ENCODE data around the gene ZNF317.

ZNF317 gene

DNA sequence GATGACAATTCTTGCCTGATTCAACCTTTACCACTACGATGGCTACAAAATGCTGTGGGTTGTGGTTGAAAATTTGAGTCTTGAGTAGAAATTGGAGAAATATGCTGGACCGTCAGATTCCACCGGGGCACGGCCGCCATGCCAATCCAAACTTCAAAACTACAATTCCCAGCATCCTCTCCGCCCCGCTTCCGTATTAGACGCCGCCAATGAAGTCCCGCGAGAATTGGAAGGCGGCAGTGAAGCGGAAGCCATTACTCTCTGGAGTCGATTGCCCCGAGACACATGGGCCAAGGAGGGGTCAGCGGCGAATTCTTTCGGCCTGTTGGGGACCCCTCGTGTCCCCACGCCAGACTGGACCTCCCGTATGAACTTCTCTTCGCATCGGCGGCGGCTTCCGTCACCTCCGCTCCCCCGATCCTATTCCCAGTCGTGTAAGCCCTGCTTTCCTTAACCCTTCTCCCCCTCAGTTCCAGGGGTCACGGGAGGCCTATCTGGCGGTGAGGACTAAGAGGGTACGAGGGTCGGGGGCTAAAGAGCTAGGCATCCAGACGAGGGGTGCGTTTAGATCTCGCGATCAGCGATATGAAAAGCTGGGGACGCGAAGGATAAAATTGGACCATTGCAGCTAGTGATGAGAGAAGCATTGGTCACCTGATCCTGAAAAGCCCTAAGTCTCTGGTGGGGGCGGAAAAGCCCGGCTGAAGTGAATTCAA, at the start of gene ZNF317:
Gene ZNF317, plus strand, starts transcription at position 239 of the 716 bp plus-strand sequence. CDS start 15,620 bp downstream, outside the sequence.
- peak; percentile 50 for DNase-seq (ENCODE audit: low read depth, low spot score)

DNA sequence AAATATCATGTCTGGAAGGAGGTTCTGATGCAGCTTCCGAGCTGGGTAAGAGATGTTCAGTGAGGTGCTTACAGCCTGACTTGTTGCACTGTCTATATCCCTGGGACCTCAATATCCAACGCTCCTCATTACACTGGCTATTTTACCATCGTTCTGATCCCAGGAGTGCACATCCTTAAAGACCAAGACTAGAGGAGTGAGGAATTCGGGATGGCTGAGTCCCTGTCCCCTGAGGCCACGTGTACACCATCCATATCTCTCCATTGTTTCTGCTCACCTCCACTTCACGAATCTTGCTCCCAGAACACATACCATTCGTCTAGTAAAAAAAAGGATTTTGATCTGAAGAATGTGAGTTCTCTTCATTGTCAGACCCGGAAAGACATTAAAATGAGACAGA, 32.8 kb upstream of the ZNF317 start, which contains the start of gene OR7G2:
Gene OR7G2, minus strand, starts transcription at position 101 of the 400 bp plus-strand sequence. CDS start 4,232 bp downstream, outside the sequence.
- DNase-seq (ENCODE audit: low read depth, low spot score), result no peak

DNA sequence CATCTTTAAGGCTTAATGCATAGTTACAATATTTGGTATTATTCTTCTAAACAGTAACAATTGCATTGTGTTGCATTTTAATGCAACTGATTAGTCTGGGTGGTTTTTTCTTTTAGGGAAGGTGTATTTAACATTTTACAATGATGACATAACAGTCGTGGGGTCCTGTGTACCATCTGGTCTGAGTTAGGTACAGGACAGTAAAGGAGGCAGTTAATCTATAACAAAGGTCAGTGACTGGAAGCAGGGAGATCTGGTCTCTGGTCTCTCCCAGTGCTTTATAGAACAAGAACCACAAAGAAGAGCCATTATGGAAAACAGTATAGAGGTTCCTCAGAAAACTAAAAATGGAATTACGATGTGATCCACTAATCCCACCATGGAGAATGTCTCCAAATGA, 30.2 kb upstream of the ZNF317 start:
- no peak for DNase-seq (ENCODE audit: low read depth, low spot score)

DNA sequence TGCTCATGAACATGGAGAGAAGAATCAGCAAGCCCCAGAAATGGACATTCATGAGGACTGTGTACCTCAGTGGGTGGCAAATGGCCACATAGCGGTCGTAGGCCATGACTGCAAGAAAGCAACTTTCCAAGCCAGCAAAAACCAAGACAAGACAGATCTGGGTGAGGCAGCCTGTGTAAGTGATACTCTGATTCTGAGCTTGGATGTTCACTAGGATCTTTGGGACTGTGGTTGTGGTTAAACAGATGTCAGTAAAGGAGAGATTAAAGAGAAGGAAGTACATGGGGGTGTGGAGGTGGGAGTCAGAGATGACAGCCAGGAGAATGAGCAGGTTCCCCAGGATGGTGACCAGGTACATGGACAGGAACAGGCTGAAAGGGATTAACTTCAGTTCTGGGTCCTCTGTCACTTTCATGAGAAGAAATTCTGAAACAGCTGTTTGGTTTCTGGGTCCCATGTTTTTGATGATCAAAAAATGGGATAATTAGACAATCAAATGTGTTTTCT, 24.8 kb upstream of the ZNF317 start, which contains the start of gene OR7G1:
Gene OR7G1, minus strand, starts transcription at position 457 of the 507 bp plus-strand sequence. Its CDS starts 0 bp downstream, at position 457.
- no peak for DNase-seq (ENCODE audit: low read depth, low spot score)

DNA sequence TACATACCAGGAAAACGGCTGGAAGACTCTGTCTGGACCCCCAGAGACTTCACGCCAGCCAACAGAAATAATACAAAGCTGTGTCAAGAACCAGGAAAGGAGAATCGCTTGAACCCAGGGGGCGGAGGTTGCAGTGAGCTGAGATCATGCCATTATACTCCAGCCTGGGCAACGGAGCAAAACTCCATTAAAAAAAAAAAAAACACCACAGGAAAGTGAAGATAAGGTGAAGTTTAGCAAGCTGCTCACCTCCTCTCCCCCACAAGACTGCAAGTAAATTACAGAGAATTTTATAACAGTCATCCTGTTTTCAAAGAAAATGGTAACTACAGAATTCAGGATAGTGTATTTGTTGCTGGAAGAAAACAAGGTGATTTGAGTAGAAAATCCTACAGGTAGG, 23.6 kb upstream of the ZNF317 start:
- no peak for DNase-seq (ENCODE audit: low read depth, low spot score)

DNA sequence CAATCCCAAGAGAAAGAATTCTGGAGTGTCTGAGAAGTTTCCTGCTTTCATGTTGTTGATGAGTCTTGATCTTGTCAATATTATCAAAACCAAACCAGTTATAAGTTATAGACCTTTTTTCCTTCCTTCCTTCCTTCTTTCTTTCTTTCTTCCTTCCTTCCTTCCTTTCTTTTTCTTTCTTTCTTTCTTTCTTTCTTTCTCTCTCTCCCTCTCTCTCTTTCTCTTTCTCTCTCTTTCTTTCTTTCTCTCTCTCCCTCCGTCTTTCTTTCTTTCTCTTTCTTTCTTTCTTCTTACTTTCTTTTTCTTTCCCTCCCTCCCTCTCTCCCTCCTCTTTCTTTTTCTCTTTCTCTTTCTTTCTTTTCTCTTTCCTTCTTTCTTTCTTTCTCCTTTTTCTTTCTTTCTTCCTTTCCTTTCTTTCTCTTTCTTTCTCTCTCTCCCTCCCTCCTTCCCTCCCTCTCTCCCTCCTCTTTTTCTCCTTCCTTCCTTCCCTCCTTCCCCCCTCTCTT, 13.2 kb upstream of the ZNF317 start, which contains the start of gene OR7G3:
Gene OR7G3, minus strand, starts transcription at position 51 of the 506 bp plus-strand sequence. Its CDS starts 0 bp downstream, at position 51.
- no peak for DNase-seq (ENCODE audit: low read depth, low spot score)

DNA sequence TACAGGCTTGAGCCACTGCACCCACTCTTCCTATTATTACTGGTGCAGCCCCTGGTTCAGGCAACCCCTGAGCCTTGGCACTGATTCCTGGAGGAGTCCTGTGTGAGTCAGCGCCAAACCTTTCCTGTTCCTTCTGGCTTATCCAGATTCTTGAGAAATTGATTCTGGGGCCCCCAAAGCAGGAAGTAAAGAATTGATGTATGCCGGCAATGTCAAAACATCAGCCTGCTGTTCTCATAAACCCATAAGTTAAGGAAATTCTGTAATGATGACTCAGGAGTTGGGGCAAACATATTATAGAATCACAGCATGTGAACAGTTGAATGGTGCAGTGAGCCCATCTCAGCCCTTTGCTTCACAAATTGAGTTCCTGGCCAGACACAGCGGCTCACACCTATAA, 12.0 kb upstream of the ZNF317 start:
- DNase-seq (ENCODE audit: low read depth, low spot score), result no peak

- no peak for DNase-seq (ENCODE audit: low read depth, low spot score)
Observed at GRCh38 chr19:9130965-9131364, 9.2 kb upstream of the ZNF317 start.

- no peak for DNase-seq (ENCODE audit: low read depth, low spot score)
Observed at GRCh38 chr19:9132422-9132821, 7.8 kb upstream of the ZNF317 start.

- no peak for DNase-seq (ENCODE audit: low read depth, low spot score)
Observed at GRCh38 chr19:9139609-9140158, 513 bp upstream of the ZNF317 start.

- DNase-seq (ENCODE audit: low read depth, low spot score), result no peak
Observed at GRCh38 chr19:9144920-9145319, 4.7 kb downstream of the ZNF317 start.

- no peak for DNase-seq (ENCODE audit: low read depth, low spot score)
Observed at GRCh38 chr19:9146882-9147281, 6.7 kb downstream of the ZNF317 start.

- DNase-seq (ENCODE audit: low read depth, low spot score), result no peak
Observed at GRCh38 chr19:9148697-9149096, 8.5 kb downstream of the ZNF317 start.

DNA sequence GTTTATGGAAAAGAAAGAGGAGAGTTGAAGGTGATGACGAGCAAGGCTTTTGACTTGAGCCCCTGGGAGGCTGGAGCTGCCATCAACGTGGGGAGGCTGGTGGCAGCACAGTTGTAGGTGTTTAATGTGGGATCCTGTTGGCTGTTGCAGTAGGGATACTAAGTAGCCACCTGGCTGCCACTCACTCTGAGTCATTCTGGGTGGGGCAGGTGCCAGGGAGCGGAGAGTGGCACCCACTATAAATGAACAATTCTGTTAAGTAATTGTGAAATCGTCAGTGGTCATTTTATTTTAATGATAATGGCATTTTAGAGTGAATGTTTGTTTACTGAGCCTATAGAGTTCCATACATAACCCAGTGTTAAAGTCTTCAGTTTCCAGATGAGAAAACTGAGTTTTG, 9.8 kb downstream of the ZNF317 start:
- no peak for DNase-seq (ENCODE audit: low read depth, low spot score)

GRCh38 chr19:9150650-9151049, 10.5 kb downstream of the ZNF317 start:
- DNase-seq (ENCODE audit: low read depth, low spot score), result no peak

DNA sequence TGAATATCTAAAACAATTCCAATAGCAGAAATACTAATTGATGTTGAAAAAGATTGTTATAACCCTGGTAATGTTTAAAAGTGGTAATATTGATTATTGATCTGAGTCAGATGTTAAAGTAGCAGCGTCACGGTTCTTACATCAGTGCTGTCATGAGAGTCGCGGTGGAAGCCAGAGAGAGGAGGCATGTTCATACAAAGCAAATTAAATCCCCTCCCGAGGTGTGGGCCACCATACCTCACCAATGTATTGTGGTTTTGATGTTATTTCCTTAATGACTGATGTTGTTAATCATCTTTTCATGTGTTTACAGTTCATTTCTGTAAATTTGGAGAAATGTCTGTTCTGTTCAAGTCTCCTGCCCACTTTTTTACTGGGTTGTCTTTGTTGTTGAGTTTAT, 11.2 kb downstream of the ZNF317 start:
- no peak for DNase-seq (ENCODE audit: low read depth, low spot score)

DNA sequence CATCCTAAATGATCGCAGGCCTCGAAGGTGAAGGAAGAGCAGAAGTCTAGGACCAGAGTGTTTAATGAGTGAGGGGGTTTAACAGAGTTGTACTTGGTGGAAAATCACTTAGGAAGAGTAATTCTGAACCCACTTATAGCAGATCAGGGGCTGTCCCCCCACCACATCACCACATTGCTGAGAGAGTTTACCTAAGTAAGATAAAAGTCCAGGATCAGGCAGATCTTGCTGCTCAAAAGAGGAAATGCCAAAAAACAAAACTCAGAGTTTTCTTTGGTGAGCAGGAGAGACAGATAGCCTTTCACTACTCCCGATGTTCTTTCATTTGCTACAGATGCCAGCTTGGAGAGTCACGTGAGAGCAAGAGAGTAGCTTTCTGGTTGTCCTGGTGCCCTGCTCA, 15.4 kb downstream of the ZNF317 start:
- DNase-seq (ENCODE audit: low read depth, low spot score), result no peak

DNA sequence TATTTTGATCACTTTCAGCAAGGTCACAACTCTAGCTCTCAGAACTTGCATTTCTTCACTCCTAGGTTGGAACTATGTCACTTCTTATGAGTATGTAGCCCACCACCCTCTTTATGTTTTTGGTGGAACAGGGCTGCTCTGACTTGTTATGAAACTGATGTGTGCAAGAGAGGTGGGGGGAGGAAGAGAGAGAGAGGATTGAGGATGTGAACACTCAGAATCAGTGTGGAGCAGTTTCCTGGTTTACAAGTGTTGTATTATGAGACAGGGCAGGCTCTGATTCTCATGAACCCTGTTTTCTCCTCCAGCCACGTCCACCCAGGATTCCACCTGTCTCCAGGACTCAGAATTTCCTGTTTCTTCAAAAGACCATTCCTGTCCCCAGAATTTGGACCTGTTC, 16.1 kb downstream of the ZNF317 start:
- no peak for DNase-seq (ENCODE audit: low read depth, low spot score)

DNA sequence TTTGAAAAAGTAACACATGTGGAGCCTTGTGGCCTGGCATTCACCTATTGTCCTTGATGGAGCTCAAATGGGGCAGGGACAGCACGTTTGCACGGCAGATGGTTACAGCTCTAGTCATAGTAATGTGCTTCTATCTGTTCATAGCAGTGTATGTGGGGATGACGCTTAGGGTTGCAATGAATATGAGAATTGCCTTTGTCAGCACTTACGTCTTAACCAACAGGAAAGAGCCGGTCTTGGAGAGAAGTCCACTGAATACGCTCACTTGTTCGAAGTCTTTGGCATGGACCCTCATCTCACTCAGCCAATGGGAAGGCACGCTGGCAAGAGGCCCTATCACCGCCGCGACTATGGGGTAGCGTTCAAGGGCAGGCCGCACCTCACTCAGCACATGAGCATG, 19.7 kb downstream of the ZNF317 start:
- DNase-seq (ENCODE audit: low read depth, low spot score), result no peak

DNA sequence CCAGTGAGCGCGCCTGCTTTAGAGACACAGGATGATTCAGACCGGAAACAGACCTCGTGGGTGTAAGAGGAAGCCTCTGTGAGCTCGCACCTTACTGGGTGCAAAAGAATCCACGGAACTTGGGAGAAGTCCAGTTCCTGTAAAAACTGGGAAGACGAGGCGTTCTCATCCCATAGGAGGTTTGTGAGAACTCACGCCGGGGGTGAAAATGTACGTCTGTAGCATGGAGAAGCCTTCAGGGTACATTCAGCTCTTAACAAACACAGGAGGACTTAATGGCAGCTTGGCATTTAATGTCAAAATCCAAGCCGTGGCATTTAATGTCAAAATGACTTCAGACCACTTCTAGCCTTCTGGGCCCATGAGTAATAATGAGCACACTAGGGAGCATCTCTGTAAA, 21.2 kb downstream of the ZNF317 start:
- DNase-seq (ENCODE audit: low read depth, low spot score), result no peak

- DNase-seq (ENCODE audit: low read depth, low spot score), result no peak
Observed at GRCh38 chr19:9165261-9165660, 25.1 kb downstream of the ZNF317 start.

DNA sequence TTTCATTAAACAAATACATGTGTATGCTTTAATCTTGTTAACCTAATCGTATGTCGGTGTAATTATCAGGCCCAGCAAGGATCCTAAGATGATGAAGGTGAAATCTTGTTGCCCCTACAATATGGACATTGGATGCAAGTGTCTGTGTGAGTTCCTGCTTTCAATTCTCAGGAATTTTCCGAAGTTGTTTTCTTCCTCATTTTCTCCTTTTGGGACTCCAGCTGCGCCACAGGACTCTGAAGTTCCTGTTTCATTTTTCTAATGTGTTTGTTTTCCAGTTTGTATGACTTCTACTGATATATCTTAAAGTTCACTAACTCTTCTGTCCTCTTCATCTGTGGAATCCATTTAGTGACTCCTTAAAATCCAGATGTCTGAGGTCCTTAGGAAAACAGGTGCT, 26.6 kb downstream of the ZNF317 start:
- no peak for DNase-seq (ENCODE audit: low read depth, low spot score)
